GM18498 (cell line): ENCODE measurements around the gene TJP3.

Experiments
- ATAC-seq: cut with Tn5 transposase; IDR thresholded peaks from one replicate; pipeline ENCODE4 v1.9.1; 2021; ENCODE audit warnings: mild to moderate bottlenecking, moderate library complexity; ENCODE audit not compliant: unreplicated experiment

TJP3 gene

DNA sequence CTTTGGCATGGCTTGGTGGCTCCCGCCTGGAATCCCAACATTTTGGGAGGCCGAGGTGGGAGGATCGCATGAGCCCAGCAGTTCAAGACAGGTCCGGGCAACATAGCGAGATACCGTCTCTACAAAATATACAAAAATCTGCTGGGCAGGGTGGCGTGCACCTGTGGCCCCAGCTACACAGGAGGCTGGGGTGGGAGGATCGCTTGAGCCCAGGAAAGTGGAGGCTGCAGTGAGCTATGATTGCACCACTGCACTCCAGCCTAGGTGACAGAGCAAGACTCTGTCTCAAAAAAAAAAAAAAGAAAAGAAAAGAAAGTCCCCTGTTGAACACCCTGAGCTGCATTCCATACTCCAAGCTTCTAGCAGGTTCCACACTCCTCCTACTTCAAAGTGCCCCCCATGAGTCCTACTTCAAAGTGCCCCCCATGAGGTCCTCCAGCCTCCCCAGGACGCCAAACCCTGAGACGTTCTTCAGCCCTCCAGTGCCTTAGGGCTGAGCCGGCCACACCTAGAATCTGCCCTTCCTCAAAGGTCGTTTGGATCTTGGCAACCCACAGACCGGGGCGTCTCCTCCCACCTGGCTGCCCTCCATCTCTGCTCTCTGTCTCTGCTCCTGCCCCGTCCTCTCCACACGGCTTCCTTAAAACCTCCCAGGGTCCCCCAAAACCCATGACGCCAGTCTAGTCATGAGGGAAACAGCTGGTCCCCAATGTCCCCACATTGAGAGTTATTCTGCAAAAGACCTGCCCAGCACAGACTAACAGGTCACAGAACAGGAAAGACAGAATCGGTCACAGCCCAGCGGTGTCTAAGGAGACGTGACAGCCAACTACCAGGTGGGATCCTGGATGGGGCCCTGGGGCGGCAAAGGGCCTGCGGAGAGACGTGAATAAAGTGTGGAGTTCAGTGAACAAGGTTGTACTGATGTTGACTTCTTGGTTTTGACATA is 4.8 kb downstream of the TJP3 start:
- no peak for ATAC-seq

DNA sequence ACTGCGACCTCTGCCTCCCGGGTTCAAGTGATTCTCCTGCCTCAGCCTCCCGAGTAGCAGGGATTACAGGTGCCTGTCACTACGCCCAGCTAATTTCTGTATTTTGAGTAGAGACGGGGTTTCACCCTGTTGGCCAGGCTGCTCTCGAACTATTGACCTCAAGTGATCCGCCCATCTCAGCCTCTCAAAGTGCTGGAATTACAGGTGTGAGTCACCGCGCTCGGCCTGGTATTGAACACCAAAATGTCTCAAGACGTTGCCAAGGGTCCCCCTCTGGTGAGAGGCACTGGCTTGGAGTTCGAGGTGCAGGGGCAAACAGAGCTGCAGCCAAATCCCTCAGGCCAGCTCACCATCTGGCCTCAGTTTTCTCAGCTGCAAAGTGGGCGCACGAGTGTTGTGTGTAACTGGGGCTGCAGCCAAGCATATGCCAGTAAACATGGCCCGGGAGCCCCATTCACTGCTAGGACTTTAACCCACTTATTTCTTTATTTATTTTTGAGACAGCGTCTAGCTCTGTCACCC is 8.0 kb downstream of the TJP3 start:
- ATAC-seq = no peak

DNA sequence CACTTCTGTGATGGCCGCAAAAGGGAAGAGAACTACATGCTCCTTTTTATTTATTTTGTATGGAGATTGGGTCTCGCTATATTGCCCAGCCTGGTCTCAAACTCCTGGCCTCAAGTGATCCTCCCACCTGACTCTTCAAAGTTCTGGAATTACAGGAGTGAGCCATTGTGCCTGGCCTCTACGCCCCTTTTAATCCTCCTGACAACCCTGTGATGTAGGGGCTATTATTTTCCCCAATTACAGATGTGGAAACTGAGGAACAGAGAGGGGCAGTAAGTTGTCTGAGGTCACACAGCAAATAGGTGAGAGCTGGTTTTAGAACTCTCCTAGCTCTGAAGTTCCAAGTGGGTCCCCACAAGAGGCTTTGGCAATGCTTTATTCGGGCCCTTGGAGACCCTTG is 11.7 kb downstream of the TJP3 start:
- ATAC-seq = no peak

DNA sequence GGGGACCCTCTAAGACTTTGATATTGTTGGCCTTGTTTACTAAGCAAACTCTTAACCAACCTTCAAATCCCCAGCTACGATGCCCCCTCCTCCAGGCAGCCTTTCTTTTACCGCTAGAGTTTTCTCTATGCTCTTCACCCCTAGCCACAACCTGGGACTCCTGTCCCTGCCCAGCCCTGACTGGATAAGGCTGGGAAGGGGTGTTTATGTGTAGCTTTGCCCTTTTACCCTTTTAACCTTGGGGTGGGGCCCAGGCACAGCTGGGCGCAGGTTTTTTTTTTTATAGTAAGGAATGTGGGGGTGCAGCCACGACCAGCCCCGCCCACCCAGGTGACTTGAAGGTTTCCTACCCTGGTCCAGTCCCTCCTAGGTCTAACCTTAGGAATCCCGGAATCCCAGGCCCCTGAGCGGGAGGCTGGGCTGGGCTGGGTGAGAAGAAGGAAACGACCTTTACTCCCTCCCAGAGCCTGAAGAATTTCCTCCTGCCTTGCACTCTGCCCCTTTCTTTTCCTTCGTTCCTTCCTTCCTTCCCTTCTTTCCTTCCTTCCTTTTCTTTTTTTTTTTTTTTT is 12.2 kb downstream of the TJP3 start:
- no peak for ATAC-seq

DNA sequence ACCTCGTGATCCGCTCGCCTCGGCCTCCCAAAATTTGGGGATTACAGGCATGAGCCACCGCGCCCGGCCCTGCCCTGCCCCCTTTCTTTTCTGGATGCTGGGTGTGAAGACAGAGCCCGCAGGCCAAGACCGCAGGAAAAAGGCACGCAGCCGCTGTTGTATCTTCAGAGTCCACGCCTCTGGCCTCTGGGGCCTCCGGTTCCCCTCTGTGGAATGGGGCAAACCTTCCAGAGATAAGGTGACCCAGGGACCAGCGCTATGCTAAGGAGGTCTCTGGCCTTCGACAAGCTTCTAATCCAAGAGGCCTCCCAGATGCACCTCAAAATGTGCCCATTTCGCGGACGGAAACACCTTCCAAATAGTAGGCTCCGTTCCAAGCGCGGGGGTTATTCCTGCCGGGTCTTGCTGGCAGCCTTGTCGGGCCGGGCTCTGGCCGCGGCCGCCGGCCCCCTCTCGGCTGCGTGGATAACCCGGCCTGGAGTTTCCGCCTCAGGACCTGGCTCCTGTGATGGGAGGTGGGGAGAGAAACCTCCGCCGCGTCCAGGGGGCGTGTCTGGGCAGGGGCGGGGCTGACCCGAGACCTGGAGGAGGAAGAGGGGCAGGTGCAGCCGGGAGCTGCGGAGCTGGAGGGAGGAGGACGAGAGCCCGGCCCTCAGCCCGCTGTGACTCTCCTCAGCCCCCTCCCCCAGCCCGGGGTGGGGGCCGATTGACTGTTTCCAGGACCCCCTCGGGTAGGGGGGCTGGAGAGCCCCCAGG is 13.1 kb downstream of the TJP3 start:
- ATAC-seq = peak; percentile 43

DNA sequence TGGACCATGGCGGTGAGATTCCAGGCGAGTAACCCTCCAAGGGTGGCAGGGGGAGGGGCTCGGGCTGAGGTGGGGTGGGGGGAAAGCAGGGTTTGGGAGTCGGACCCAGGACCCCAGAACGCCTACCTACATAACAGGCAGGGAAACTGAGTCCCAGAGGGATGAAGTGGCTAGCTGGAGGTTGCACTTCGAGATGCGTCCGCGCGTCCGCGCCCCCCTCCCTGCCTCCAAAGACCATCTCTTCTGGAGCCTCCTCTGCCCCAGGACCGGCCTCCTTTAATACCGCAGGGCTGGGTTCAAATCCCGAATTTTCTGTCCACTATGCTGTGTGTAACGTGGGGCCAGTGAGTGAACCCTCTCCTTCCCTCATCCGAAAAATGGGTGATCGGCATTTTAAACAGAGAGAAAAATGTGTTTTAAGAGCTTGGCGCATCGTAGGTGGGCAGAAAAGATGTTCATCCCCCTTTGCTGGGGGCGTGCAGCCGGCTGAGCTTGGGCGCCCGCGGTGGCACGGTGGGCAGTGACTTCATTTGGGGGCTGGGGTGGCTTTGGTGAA is 13.8 kb downstream of the TJP3 start:
- no peak for ATAC-seq

DNA sequence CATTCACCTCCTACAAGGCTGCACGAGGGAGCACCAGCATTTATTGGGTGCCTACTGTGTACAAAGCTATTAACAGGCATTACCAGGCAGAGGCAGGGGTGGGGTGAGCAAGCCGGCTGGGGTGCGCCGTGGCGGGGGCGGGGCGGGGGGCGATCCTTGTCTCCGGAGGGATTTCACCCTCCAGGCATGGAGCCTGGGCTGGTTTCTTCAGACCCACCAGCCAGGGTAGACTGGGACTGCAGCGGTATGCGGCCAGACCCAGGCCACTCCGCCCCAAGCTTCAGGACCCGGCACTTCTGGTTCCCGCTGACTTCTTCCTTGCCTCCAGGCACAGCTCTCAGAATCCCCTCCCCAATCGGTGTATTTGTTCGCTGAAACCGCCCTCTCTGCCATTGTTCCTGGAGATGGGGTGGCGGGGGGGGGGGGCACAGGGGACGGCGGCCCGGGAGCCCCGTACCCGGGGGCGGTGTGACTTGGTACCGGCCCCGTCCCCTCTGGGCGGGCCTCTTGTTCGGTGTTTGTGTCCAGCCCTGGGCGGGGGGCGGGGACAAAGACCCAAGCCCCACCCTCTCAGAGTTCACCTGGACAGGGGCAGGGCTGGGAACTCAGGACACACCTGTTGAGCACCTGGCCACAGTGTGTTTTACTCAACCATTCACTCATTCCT is 14.4 kb downstream of the TJP3 start:
- no peak for ATAC-seq

DNA sequence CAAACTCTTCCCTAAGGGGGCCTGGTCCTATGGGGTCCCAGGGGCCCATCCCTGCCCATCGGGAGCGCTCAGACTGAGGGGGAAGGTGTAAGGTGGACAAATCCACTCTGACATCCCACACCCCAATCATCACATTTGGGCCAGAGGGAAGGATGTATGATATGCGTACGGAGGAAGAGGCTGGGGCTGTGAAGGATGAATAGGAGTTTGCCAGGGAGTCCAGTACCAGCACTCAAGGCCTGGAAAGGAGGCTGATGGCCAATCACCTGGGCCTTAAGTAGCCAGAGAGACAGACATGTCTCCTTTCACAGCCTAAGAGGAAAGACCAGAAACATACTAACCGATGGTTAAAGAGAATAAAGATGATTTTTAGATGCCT is 14.9 kb downstream of the TJP3 start:
- ATAC-seq = no peak

DNA sequence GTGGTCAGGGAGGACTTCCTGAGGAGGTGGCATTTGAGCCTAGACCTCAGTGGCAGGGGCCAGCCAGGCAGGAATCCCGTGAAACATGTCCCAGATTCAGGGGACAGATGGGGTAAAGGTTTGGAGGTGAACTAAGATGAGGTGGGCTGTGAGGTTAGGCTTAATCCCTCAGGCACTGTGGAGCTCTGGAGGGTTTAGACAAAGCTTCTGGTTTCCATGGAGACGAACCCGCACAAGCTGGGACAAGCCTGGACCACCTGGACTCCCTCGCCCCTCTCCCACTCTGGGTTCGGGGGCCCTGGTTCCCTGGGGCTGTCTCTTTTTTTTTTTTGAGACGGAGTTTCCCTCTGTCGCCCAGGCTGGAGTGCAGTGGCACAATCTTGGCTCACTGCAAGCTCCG is 15.7 kb downstream of the TJP3 start:
- ATAC-seq = no peak

DNA sequence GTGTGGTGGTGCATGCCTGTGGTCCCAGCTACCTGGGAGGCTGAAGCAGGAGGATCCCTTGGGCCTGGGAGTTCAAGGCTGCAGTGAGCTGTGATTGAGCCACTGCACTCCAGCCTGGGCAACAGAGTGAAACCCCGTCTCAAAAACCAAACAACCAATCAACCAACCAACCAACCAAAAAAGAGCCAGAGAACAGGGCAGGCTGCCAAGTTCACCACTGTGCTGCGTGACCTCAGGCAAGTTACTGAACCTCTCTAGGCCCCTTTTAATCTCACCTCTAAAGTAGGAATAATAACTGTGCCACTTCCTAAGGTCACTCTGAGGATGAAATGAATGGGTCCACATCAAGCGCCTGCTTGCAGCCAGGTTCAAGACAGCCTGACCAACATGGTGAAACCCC is 16.9 kb downstream of the TJP3 start:
- ATAC-seq = no peak

DNA sequence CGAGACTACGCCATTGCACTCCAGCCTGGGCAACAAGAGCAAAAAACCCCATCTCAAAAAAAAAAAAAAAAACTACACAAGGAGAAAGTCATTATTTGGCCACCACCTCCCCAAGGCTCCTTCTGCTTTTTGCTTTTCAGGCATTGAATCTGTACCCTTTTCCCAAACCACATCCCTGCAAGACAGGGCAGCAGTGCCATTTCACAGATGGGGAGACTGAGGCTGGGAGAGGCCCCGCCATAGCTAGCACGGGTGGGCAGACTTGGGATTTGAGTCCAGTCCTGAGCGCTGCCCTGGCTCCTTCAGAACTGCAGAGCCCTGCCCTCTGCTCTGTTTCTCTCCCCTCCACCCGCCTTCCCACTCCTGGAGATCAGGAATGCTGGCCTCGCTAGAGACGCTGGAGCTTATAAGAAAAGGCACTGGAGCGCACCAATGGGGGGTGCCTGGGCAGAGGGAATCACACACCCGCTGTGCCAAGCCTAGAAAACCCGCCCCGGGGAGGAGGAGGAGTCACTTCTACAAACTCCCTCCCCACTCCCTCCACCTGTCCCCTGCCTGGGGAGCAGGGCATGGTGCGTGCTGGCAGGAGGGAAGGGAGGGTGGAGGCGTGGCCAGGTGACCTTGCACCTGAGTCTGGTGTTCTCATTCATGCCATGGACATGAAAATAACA is 17.6 kb downstream of the TJP3 start:
- ATAC-seq = no peak

DNA sequence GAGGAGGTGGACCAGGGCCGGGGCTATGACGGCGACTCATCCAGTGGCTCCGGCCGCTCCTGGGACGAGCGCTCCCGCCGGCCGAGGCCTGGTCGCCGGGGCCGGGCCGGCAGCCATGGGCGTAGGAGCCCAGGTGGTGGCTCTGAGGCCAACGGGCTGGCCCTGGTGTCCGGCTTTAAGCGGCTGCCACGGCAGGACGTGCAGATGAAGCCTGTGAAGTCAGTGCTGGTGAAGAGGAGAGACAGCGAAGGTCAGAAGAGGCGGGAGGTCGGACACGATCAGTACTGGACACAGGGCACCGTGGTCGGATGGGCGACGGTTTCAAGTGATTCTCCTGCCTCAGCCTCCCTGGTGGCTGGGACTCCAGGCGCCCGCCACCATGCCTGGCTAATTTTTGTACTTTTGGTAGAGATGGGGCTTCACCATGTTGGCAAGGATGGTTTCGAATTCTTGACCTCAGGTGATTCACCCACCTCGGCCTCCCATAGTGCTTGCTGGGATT is 22.3 kb downstream of the TJP3 start:
- ATAC-seq = no peak

DNA sequence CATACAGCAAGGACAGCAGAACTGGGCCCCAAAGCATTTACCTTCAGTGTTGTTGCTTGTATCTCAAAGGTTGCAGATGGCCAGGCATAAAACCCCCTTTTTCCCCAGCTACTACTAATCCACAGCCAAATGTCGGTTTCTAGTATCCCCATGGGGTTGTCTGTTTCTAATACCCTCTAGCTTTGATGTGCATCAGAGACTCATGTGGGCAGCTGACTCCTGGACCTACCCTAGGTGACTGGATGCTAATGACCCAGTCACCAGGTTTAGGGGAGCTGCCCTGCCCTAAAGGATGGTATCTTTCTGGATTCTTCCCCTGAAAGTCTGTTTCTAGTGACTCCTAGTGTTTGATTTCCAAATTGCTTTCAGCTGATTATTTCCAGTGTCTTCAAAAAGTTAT is 23.9 kb downstream of the TJP3 start:
- no peak for ATAC-seq

DNA sequence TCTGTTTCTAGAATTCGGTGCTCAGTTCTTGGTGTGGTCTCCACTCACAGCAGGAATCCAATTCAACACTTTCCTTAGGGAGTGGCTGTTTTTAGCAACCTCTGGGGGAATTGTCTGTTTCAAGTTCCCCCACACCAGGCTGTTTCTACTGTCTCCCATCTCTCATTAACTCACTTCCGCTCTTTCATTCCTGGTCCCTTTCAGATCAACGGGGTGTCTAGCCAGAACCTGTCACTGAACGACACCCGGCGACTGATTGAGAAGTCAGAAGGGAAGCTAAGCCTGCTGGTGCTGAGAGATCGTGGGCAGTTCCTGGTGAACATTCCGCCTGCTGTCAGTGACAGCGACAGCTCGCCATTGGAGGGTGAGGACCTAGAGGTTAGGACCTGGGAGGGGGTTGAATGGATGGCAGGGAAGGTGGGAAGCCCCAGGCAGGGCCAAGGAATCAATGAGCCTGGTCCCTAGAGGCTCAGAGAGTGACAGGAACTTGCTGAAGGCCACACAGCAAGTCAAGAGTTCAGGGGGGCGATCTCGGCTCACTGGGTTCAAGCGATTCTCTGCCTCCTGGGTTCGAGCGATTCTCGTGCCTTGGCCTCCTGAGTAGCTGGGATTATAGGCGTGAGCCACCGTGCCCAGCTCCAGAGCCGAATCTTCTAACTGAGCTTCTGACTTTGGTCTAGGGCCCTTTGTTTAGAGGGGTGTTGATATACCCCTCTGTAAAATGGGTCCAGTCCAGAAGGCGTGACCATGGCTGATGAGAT is 25.5 kb downstream of the TJP3 start:
- no peak for ATAC-seq

DNA sequence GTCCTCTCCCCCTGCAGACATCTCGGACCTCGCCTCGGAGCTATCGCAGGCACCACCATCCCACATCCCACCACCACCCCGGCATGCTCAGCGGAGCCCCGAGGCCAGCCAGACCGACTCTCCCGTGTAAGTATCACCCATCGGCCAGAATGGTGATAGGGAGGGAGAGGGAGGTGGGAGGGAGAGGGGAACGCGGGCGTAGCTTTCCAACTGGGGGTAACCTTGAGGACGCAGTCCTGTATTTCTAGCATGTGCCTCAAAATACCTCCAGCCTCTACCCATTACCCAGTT is 26.1 kb downstream of the TJP3 start:
- ATAC-seq = no peak

DNA sequence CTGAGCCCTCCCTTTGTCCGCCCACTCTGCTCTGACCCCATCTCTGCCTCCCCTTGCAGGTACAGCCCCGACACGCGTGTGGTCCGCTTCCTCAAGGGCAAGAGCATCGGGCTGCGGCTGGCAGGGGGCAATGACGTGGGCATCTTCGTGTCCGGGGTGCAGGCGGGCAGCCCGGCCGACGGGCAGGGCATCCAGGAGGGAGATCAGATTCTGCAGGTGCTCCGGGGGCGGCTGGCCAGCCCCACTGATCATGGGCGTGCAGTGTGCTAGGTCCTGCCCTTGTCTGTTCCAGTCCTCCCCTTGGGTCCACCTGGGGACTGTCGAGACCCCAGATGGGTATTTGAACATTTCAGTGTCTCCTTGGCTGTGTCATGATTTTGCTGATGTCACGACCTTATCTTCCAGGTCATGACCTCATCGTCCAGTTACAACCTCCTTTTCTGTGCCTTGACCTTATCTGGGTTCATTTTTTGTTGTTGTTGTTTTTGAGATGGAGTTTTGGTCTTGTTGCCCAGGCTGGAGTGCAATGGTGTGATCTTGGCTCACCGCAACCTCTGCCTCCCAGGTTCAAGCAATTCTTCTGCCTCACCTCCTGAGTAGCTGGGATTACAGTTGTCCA is 28.0 kb downstream of the TJP3 start:
- ATAC-seq = no peak

DNA sequence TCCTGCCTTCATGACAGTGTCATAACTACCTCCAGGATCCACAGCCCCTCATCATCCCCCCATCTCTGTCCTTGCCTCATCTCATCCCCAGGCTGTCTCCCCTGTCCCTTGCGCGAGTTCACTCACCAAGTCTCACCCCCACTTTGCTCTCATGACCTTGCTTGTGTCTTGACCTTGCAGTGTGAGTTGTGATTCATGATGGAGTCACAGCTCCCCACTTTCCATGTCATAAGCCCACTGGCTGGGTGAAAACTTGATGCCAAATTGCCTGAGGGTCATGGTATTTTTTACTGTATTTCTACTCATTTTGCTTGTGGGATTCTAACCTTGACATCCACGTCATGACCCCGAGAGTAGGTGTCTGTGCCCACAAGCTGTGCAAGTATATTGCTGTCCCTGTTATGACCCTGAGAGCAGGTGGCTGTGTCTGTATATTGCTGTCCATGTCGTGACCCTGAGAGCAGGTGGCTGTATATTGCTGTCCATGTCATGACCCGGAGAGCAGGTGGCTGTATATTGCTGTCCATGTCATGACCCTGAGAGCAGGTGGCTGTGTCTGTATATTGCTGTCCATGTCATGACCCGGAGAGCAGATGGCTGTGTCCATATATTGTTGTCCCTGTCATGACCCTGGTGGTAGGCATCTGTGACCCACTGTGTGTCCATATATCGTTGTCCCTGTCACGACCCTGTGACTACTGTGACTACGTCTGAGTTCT is 29.5 kb downstream of the TJP3 start:
- ATAC-seq = no peak

DNA sequence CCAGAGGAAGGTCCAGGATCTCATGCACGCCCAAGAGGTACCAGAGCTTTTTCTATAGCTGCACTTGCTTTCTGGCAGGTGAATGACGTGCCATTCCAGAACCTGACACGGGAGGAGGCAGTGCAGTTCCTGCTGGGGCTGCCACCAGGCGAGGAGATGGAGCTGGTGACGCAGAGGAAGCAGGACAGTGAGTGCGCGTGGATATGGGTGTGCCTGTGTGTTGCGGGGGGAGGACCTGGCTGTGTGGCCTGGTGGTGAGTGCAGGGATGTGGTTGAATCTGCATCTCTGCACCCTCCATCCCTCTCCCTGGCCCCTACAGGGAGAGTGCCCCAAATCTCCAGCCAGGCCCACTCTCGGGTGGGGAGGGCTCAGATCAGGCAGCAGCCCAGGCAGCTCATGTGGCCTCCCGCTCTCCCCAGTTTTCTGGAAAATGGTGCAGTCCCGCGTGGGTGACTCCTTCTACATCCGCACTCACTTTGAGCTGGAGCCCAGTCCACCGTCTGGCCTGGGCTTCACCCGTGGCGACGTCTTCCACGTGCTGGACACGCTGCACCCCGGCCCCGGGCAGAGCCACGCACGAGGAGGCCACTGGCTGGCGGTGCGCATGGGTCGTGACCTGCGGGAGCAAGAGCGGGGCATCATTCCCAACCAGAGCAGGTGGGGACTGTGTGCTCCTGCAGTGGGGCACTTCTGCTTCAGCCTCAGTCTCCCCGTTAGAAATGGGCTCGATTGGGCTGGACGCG is 30.5 kb downstream of the TJP3 start:
- no peak for ATAC-seq
